Pulmonary artery endothelial cell (primary cell): ENCODE measurements around the gene VPS35. TPM values are rescaled to one million over a fixed set of nuclear protein-coding genes. Genes with fewer than 3 reads are reported as not detected.
A peak's percentile ranks its signal among the peaks of the same experiment; 100 is the strongest.
"Not testable (repeated sequence)": the region's sequence is repeated elsewhere in the genome, so short reads cannot be mapped to it uniquely, and the experiment has no call there.

Source experiments
- DNase-seq: peaks from one replicate; pipeline ENCODE4 v3.0.0-alpha.2; 2011; ENCODE audit warnings: low read depth, low spot score
- total RNA-seq: library from RNA; depleted of rRNA; stranded (reverse); fragments of >200 nt; gene quantifications from 2 replicates; pipeline ENCODE4 v1.2.3, GENCODE V29; 2014

Gene VPS35
- total RNA-seq, 1 donor from 2014 or later: 72.3 TPM

DNA sequence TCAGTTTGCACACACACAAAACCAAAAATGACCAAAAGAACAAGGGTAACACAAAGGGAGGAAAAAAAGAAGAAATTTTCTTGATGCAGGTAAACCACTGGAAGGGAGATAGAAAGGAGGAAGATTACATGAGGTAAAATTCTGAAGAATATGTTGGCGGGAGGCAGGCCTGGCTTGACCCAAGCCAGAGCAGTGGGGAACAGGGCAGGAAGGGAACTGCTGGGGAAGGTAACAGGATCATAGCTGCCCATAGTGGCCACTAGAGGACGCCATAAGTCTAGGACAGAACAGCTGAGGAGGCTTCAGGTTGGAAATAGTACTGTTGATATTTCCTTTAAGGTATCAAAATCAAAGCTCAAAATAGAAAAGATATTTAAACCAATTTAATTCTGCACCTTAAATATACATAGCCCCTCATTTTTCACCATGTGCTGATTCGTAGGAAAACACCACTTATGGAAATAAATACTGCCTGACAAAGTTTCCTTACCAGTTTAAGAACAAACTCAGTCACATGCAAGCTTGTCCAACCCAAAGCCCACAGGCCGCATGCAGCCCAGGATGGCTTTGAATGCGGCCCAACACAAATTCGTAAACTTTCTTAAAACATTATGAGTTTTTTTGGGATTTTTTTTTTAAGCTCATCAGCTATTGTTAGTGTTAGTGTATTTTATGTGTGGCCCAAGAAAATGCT lies 15.5 kb downstream of the VPS35 start:
- no peak for DNase-seq

DNA sequence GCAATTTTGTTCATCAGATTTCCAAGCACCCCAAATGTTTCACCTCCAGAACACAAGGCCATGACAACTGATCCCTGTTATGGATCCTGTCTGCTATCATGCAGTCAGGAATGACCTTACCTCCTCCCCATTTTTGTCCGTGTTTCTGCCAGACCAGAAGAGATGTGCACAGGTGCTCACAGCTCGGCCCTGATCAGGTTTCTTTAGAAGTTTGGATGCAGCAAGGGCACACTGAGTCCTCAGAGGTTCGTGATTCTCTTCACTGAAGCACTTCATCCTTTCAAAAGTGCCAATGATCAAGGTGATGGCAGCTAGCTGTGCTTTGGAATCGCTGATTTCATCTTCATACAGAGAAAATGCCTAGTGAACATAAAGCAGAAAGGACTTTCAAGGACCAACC lies 26.9 kb downstream of the VPS35 start:
- DNase-seq: no peak

DNA sequence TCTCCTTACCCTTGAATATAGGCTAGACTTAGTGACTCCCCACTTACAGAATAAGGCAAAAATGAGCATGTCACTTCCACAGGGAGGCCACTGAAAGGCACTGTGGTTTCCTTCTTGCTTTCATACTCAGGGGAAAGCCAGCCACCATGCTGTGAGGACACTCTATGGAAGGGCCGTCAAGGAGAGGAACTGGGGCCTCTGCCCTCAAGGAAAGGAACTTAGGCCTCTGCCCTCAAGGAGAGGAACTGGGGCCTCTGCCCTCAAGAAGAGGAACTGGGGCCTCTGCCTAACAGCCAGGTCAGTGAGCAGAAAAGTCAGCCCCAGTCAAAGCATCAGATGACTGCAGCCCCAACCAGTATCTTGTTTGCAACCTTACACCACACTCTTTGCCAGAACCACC lies 30.1 kb downstream of the VPS35 start:
- no peak for DNase-seq

DNA sequence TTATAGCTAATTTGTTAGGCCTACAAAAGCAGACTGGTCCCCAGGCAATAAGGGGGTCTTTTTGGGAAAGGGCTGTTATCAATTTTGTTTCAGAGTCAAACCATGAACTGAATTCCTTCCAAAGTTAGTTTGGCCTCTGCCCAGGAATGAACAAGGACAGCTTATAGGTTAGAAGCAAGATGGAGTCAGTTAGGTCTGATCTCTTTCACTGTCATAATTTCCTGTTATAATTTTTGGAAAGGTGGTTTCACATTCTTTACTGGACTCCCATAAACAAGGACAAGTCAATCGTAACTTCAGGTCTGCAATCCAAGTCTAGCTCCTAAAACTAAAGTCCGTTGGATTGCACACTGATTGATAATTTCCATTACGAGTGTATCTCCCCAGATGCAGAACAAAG lies 37.7 kb downstream of the VPS35 start:
- DNase-seq: no peak

DNA sequence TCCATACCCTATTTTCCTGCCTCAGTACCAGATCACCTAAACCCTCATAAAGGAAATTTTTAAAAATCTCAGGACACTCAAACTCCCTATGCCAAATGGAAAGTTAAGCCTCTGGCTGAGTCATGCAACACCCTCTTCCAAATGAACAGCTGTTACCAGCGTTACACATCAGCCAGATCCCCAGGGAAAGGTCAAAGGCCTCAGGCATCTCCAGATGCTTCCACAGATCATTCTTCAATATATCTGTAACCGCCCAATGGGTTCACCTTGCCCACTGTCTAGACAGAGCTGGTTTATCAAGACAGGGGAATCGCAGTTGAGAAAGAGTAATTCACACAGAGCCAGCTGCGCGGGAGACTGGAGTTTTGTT lies 38.7 kb downstream of the VPS35 start:
- no peak for DNase-seq

DNA sequence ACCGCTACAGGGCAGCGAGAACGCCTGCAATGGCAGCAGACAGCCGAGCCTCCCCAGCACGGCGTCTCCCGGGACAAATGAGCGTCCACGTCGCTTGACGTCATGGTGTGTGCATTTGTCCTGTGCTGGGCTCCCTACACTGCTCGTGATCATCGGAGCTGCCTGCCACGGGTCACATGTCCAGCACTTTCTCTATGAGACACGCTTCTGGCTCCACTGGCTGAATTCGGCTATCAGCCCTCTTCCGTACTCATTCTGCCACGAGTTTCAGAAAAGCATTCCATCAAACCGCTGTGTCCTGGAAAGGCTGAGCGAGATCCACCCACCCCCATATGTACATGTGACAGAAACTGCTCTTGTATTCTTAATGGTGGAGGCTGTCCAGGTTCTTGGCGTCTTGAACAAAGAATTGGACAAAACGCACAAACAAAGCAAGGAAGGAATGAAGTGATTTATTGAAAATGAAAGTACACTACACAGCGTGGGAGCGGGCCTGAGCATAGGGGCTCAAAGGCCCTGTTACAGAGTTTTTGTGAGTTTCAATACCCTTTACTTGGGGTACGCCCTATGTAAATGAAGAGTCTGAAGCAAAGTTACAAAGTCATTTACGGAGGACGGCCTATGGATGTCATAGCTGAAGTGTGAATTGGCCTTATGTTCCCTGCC lies 39.3 kb downstream of the VPS35 start:
- DNase-seq: no peak

DNA sequence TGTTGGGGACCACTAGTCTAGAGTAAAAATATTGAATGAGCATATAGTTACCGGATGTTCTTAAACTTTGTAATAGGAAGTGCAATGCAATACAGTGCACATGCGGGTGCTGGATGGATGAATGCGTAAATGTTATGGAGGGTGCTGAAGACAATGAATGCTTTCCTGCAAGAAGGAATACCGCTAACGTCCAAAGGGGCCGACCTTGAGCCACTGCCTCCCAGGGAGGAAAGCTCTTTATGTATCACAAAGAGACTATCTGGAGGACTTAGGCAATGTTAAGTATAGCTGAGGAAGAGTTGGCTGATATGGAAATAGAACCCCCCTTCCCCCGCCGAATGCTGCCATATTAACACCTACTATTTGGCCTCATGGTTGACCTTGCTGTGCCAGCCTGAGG lies 40.3 kb downstream of the VPS35 start:
- no peak for DNase-seq

DNA sequence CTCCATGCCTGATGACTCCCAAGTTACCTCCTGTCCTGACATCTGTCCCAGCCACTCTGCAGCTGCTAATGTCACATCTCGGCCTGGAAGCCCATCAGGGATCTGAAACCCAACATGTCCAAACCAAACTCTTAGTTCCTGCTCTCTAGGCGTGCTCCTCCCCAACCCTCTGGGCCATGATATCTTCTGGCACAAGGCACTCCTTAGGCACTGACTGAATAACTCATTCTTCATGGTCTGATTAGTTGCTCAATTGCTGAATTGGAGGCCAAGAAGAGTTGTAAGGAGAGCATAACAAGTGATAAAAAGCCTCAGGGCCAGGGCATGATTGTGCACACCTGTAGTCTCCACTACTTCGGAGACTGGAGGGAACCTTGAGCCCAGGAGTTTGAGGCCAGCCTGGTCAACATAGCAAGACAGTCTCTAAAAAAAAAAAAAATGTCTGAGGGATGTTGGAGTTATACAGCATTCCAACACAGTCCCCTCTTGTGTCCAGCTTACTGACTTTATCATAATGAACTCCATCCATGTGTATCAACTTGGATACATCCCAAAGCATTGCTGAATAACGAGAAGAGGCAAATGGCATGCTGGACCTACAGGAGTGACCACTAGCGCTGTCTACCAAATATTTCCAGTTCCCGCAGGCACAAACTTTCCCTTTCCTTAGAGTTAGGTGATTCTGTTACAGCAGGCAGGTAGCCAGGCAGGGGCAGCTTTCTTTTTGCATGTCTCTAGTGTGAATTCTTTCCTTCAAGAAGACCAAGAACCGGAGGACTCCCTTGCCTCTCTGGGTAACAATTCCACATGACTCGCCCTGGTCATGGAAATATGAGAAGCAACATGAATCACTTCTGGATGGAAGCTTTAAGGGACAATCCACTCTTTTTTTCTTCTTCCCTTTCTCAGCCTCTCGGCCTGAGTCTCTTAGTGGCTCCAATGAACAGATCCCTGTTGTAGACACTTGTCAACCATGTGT lies 49.7 kb downstream of the VPS35 start:
- DNase-seq: no peak

DNA sequence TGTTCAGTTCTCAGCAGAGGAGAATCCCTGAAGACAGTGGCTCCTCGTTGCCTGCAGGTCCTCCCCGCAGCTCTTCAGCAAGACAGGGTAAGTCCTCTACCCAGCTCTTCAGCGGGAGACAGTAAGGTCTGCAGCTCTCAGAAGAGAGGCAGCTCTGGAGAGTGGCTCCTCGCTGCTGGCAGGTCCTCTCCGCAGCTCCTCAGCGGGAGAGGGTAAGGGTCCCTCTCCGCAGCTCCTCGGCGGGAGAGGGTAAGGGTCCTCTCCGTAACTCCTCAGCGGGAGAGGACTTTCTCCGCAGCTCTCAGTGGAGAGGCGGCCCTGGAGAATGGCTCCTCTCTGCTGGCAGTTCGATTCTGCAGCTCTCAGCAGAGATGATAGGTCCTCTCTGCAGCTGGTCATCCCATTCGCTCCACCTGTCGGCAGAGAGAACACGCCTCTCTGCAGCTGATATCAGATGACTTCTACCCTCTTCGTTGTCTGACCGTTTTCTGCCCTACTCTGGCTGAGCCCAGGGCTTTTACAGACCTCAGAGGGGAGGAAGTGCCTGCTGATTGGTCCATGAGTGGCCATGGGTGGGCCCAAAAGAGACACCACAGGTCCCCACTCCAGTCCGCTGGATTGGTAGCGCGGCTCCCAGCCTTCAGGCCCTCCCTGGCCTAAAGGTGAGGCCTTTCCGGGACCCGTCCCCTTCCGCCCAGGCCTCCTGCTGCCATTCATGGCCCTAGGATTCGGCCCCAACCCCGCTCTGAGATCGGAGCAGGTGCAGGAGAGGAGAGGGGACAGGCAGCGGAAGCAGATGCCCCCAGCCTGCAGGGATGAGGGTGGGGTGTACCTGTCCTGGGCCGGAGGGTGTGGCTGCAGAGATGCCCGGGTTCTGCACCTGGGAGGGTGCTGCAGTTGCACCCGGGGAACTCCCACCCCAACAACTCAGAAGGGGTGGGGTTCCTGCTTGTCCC lies 55.9 kb downstream of the VPS35 start:
- no peak for DNase-seq

DNA sequence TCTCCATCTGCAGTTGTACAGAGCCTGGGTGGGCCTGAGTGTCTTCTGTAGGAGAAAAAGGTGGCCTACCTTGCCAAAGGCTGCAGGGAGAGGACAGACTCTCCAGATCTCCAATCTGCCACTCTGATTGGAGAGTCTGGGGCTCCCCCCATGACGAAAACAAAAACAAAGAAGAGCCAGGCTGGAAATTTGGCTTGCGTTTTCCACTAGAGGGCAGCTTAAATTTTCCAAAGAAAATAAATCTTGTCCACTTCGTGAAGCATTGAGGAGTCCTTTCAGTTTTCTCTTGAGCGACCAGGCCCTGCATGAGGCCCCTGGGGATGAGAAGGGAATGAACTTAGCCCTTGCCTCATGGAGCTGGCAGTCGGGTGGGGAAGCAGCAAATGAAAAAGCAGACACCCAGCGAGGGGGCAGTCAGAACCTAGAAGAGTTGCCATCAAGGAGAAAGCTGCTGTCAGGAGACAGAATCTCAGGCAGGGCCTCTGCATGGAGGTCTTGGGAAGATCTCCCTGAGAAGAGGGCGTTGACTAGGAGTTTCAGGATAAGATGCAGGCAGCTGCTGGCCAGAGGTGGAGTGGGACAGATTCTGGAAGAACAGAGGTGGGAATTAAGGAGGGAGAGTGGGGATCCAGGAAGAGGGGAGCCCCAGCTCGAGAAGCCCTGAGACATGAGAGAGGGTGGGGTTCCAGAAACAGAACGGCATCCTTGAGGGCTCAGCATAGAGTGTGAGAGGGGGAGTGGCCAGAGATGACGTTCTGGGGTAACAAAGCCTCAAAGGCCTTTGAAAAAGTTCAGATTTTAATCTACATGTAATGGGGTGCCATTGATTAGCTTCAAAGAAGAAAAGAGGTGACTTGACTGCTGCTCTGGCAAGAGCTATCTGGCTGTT lies 59.4 kb downstream of the VPS35 start:
- DNase-seq: no peak

DNA sequence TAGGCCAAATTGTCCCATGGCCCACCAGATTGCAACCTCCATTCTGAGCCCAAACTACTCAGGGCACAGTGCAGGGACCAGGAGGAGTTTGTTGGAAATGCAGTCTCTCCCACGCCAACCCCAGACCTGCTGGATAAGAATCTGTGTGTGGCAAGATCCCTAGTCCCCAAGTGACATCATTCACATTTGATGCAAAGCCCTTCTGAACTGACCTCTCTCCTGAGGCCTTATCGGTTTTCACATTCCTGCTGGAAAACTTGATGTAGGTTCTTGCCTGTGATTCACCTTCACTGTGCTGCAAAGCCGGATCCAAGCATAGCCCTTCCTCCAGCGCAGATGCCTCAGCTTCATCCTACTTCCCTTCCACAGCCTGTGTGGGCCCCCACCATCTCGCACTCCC lies 61.2 kb downstream of the VPS35 start:
- no peak for DNase-seq

DNA sequence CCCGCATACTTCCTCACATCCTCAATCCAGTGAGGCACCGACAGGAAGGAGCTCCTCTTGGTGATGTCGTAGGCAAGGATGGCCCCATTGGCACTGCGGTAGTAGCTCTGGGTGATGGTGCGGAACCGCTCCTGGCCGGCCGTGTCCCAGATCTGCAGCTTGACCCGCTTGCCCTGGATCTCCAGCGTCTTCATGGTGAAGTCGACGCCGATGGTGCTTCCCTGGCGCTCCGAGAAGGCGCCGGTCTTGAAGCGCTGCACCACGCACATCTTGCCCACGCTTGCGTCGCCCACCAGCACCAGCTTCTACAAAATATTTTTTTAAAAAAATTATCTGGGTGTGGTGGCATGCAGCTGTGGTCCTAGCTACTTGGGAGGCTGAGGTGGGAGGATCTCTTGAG lies 62.3 kb downstream of the VPS35 start:
- DNase-seq: not testable (repeated sequence)

DNA sequence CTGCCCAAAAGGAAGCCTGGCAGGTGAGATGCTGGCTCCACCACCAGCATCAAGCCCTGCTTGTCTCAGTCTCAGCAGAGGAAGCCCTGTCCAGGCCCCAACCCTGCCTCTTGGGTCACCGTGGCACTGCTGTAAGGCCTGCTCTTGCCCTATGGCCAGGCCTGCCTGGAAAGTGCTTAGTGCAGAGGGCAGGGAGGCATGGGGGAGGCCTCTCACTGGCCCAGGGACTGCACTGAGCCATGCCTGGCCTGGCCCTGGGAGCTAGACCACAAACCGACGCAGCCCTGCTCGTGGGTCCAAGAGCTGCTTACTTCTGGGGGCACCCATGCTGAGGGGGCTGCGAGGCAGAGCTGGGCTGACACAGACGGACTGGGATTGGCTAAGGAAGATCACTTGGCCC lies 64.1 kb downstream of the VPS35 start:
- DNase-seq: not testable (repeated sequence)

DNA sequence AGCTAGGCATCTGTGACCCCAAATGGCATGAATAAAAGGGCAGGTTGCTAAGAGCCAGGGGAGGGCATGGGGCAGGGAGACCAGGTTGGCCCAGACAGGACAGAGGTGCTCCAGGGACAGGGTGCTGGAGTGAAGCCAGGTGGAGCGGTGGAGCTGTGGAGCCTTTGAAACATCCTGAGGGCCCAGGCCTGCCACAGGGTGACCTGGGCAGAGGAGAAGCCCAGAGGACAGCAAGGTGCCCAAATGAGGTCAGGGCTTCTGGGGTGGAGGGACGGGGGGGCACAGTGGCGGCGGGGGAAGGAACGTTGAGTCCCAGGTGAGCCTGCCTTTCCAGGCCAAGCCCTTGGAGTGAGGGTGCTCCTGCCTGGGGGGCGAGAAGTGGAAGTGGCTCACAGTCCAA lies 65.3 kb downstream of the VPS35 start:
- DNase-seq: not testable (repeated sequence)

DNA sequence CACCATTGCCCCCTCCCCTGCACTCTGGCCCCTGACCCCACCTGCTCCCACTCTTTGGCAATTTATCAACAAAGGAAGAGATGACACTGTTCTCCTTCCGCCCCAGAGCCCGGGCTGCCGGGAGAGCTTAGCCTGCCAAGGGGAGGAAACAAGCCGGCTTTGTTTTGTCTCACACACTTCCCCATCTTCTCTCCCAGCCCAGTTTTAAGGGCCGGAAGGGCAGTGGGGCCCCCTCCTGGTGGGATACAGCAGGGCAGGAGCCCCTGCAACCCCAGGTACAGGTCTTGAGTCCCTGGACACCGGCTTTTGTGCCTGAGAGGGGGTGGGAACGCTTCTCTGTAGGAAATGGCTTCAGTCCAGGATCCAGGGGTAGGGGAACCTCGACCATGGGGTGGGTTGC lies 65.7 kb downstream of the VPS35 start:
- DNase-seq: not testable (repeated sequence)

DNA sequence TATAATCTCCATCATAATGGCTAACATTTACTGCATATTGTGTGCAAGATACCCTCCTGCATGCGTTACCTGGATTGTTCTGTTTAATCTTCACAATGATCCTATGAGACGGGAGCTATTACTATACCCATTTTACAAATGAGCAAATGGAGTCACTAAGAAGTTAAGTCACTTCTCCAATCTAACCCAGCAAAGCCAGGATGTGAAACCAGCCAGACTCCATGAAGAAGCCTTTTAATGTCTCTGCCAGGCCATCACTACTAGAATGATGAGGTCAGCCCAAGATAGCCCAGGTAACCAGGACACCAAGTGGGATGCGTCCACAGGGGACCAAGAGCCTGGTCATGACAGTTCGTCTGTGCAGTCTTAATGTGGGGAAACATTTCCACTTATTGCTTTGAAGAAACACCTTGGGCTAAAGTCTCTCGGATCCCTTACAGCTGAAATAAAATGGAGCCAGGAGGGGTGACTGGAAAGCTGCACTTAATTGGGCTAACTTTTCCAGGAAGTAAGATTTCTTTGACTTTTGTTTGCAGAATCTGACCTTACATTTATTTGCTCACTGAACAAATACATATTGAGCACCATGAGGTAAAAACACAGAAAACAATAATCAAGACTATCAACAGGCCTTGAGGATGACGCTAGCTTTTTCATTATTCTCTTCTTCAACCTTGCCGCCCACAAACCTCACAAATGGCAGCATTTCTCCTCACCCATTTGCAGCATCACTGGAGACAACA lies 66.9 kb downstream of the VPS35 start:
- DNase-seq: no peak

DNA sequence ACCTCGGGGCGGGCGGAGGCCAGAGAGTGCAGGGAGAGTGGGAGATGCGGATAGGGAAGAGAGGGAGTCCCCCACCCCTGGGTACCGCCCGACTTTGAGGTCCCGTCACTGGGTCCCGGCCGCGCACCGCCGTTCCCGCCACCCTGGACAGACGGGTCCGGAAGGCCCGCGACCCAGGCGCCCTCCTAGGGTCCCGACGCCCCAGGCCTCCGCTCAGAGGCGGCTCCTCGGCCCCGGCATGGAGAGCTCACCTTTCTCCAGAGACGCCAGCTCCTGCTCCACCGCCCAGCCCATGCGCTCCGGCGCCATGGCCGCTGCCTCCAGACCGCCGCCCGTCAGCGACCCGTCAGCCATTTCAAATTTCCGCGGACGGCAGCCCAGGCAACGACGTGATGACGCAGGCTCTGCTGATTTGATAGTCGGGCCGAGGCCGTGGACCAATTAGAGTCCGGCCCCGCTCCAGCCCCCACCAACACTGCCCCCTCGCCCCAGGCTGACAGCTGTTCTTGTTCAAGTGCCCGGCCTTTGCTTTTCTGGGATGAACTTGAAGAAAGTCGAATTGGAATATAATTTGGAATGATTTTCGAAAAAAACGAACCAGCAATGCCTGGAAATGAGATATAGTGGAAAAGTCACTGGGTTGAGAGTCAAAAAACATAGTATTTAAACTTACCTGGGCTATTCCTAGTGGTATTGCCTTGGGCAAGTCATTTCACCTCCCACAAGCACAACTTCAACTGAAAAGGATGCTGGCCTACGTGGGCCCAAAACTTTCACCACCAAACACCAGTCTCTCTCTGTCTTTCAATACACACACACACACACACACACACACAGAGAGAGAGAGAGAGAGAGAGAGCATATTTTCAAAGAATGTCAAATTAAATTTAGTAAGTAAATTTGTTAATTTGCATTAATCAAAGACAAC lies 67.7 kb downstream of the VPS35 start, which contains the start of gene SHCBP1:
SHCBP1 (minus strand) TSS at position 374 of the 928 bp plus-strand sequence; CDS start at position 354, 20 bp downstream.
- DNase-seq: peak; percentile 63
